Endothelial cell (in vitro differentiated cells): ENCODE data around the gene F13A1. TPM values are rescaled to one million over a fixed set of nuclear protein-coding genes. Genes with fewer than 3 reads are reported as not detected.

Experiments used
- DNase-seq: peaks from one replicate; pipeline ENCODE4 v3.0.0; 2021; ENCODE audit warnings: low spot score
- H3K27ac Mint-ChIP-seq: one replicate; pipeline ENCODE4 v1.8.0; 2021; ENCODE audit warnings: mixed read lengths, inconsistent platforms; ENCODE audit not compliant: unreplicated experiment
- H3K27me3 Mint-ChIP-seq: one replicate; pipeline ENCODE4 v1.8.0; 2021; ENCODE audit warnings: mild to moderate bottlenecking, moderate library complexity, mixed read lengths, inconsistent platforms; ENCODE audit not compliant: unreplicated experiment
- H3K36me3 Mint-ChIP-seq: one replicate; pipeline ENCODE4 v1.8.0; 2021; ENCODE audit warnings: mild to moderate bottlenecking, low read depth, mixed read lengths, inconsistent platforms; ENCODE audit not compliant: unreplicated experiment
- H3K4me1 Mint-ChIP-seq: one replicate; pipeline ENCODE4 v1.8.0; 2021; ENCODE audit warnings: mild to moderate bottlenecking, mixed read lengths, inconsistent platforms; ENCODE audit not compliant: unreplicated experiment
- H3K4me3 Mint-ChIP-seq: one replicate; pipeline ENCODE4 v1.8.0; 2021; ENCODE audit warnings: mild to moderate bottlenecking, mixed read lengths, inconsistent platforms; ENCODE audit not compliant: unreplicated experiment
- H3K9me3 Mint-ChIP-seq: one replicate; pipeline ENCODE4 v1.8.0; 2021; ENCODE audit warnings: mixed read lengths, inconsistent platforms; ENCODE audit not compliant: unreplicated experiment
- CTCF ChIP-seq: fragments of 200-600 bp; sonication (generic); IDR thresholded peaks from one replicate; pipeline ENCODE4 v1.5.0; 2021; ENCODE audit warnings: antibody characterized with exemption; ENCODE audit not compliant: unreplicated experiment
- total RNA-seq: library from RNA; stranded (reverse); fragmentation: NEBNext Ultra II Directional; extraction: Animal tissue kit (Norgen Biotek cat#: 25700); gene quantifications from one replicate; pipeline ENCODE4 v1.2.1, GENCODE V29; 2021; ENCODE audit not compliant: unreplicated experiment

Gene F13A1
- total RNA-seq, 1 donor from 2014 or later = not detected

GRCh38 chr6:6350696-6351095, 30.2 kb upstream of the F13A1 start:
- Mint-ChIP-seq H3K27me3 (no peaks in the 10 kb centered on the region), H3K4me1 (no peaks in the 10 kb centered on the region), H3K27ac (no peak overlapping the region), H3K4me3 (no peak overlapping the region), H3K36me3 (no peaks in the 10 kb centered on the region), H3K9me3 (no peaks in the 10 kb centered on the region)
- no peak for DNase-seq
- TF ChIP-seq CTCF = no peak

DNA sequence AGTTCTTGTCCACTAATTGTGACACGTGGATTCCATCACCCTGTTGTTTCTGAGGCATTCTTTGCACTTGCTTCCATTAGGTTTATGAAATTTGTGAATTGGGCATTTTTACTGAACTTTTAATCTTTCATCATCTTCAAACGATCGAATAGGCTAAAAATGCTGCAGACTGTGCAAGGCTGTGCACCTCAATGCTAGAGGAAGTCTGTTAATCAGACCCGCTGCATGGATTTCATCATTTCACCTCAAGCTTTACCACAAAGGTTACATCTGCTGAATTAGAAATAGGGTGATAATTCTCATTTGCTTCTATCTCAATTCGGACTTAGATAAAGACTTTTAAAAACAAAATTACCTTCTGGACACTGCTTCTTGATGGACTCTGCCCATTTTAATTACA, 27.8 kb upstream of the F13A1 start:
- TF ChIP-seq CTCF = no peak
- H3K27me3 Mint-ChIP-seq = no peaks in the 10 kb centered on the region

GRCh38 chr6:6346427-6347023, 26.1 kb upstream of the F13A1 start:
- Mint-ChIP-seq H3K4me1 (no peaks in the 10 kb centered on the region), H3K27me3 (no peaks in the 10 kb centered on the region), H3K36me3 (no peaks in the 10 kb centered on the region), H3K27ac (no peak overlapping the region), H3K4me3 (no peak overlapping the region), H3K9me3 (no peaks in the 10 kb centered on the region)
- no peak for TF ChIP-seq CTCF
- DNase-seq = no peak

More for the DNA sequence above, 27.8 kb upstream of the F13A1 start:
- Mint-ChIP-seq H3K36me3 (no peaks in the 10 kb centered on the region), H3K4me3 (no peak overlapping the region), H3K9me3 (no peaks in the 10 kb centered on the region), H3K4me1 (no peaks in the 10 kb centered on the region), H3K27ac (no peak overlapping the region)
- DNase-seq = no peak

DNA sequence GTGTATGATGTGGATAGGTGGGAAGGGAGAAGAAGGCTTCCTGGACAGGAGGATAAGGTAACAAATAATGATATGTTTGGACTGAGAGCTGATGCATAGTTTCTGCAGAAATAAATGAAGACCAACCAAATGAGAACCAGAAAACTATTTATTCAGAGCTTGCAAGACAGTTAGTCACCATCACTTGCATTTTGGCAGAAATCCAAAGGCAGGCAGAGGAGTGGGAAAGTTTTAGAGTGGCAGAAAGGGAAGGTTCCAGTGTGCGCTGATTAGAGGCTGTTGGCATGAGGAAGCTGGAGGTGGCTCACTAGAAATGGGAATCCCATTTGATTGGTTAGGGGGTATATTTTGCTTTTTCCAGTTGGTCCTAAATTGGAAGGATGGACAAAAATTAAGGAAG, 13.0 kb upstream of the F13A1 start:
- no peak for TF ChIP-seq CTCF
- H3K27ac Mint-ChIP-seq = no peak overlapping the region
- no peaks in the 10 kb centered on the region for H3K27me3 Mint-ChIP-seq
- peaks cover 2% of the 10 kb centered on the region for H3K4me1 Mint-ChIP-seq
- H3K4me3 Mint-ChIP-seq = no peak overlapping the region
- no peaks in the 10 kb centered on the region for H3K36me3 Mint-ChIP-seq
- DNase-seq = no peak
- no peaks in the 10 kb centered on the region for H3K9me3 Mint-ChIP-seq

DNA sequence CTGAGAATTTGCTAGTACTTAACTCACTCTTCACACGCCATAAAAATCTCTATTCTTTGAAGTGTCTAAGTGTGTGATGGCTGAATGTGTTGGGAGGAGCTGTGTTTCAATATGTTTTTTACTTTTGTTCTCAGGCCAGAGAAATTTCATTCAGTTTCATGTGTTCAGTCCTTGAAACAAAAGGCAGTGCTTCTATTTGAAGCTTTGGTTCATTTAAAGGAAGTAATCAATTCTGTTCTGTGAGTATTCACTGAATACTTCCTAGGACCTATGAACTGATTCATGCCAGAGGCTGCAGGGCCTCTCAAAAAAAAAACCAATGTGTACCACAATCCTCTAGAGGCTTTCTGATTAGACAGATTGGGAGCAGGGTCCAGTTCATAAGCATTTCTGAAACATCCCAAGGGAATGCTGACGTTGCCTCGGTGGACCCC, 12.4 kb upstream of the F13A1 start:
- Mint-ChIP-seq H3K4me3 (no peak overlapping the region), H3K36me3 (no peaks in the 10 kb centered on the region), H3K27me3 (no peaks in the 10 kb centered on the region), H3K9me3 (no peaks in the 10 kb centered on the region), H3K27ac (no peak overlapping the region), H3K4me1 (peaks cover 2% of the 10 kb centered on the region)
- DNase-seq = no peak
- TF ChIP-seq CTCF = no peak
